ENCODE data around the gene PRODH.
"Not testable (repeated sequence)": the region's sequence is repeated elsewhere in the genome, so short reads cannot be mapped to it uniquely, and the experiment has no call there.

PRODH gene

DNA sequence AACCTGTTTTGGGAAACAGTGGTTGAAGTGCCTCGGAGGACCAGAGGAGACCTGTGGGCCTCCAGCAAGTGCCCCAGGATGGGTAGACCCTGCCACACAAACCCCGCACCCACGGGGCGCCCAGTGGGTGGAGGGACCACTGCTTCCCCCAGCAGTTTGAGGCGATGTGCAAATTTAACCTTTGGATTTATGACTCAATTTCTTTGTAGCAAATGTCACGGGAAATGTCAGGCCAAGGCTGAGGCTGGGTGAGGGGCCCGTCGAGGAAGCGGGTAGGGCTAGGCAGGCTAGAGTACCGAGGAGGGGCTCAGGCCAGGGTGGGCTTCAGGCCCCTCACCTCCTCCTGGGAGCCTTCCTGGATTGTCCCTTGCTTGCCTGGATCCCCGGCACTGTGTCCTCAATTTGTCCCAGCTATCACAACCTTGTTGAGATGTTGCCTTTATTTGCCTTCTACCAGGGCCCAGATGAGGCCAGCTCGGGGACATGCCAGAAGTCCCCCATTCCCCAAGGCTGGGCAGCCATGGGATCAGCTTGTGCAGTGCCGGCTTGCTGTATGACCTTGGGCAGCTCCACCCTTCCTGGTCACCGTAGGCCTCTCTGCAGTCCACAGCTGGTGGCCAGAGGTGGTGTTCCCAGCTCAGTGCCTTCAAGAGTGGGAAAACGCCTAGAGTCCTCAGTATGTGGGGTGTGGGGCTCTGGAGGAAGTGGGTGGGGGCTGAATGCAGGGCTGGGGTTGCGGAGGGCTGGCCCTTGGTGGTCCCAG, 39.5 kb upstream of the PRODH start:
- FAIRE-seq: no peak

DNA sequence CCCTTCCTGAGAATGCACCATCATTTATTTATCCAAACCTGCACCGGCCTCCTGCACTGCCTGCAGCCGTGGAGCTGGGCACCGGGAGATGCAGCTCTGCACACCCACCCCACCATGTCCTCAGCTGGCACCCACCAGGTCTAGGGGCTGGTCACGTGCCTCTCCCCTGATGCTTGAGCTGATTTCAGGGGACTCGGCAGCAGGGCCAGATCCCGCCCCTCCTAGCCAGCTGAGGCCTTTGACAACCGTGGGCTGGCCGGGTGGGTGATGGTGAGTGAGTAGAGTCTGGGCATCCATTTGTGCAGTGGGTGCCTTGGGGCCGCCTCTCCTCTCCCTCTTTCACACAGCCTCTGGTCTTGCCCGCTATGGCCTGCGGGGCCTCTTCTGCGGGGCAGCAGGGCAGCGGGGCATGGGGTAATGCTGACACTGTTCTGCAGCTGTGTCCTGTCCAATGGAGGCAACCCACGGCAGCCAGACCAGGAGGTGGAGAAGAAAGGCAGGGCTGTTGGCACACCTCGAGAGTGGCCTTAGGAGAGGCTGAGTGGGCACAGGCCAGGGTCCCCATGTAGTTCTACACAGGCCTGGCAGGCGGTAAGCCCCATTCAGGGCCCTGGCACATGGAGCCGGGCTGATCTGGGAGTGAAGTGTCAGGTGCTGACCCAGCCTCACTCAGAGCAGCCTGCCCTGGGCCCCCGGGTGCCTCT, 38.5 kb upstream of the PRODH start:
- DNase-seq (ENCODE audit: insufficient read length, low spot score) (no peak), FAIRE-seq (no peak)

More for the DNA sequence above, 39.5 kb upstream of the PRODH start:
- TF ChIP-seq POLR2A (IDR thresholded peaks at IDR 0.05; ENCODE audit: low read depth, low read length): no peak
- TF ChIP-seq SPI1 (IDR thresholded peaks at IDR 0.05; ENCODE audit: low read depth, low read length): no peak
- TF ChIP-seq POU2F2 (IDR thresholded peaks at IDR 0.05; ENCODE audit: low read depth, low read length): no peak
- TF ChIP-seq TAF1 (IDR thresholded peaks at IDR 0.05; ENCODE audit: low read depth, low read length): no peak
- no peak for TF ChIP-seq PAX5 (IDR thresholded peaks at IDR 0.05; ENCODE audit: insufficient read depth, low read length, severe bottlenecking)
- no peak for TF ChIP-seq POLR2AphosphoS5 (IDR thresholded peaks at IDR 0.05; ENCODE audit: low read depth, low read length)
- no peak for DNase-seq (ENCODE audit: insufficient read length, low spot score)

DNA sequence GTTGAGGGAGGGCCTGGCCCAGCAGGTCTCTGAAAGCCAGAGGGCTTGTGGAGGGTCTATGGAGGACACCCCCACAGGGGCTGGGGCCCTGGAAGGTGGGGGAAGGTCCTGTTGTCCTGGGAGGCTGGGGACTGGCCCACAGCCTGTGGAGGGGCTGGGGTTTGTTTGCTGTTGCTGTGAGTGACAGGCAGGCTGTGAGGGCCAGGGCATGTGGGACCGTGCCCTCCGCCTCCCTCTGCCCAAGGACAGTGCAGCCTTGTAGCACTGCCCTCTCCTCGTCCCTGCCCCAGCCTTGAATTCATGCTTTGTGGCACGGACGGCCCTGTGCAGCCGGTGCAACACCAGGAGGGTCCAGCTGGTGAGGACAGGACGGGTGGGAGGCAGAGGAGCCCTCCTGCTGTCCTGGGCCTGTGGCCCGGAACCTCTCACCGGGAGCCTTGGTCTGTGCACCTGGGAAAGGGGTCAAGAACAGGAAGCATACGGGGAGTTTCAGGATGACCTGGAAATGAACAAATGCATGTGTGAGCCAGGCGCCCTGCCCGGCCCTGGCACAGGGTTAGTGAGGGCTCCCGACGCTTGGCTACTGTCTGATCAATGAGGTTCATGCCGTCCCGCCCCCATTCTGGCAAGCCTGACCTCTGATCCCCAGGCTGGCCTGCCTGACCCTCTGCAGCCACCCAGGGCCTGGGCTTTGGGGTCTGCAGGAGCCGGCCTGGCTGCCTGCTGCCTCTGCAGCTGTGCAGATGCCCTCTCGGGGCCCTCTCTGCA, 37.4 kb upstream of the PRODH start:
- no peak for FAIRE-seq
- TF ChIP-seq POLR2AphosphoS5 (IDR thresholded peaks at IDR 0.05; ENCODE audit: low read depth, low read length) (no peak), POLR2A (IDR thresholded peaks at IDR 0.05; ENCODE audit: low read depth, low read length) (no peak)
- no peak for DNase-seq (ENCODE audit: insufficient read length, low spot score)

More for the DNA sequence above, 38.5 kb upstream of the PRODH start:
- no peak for TF ChIP-seq POLR2A (IDR thresholded peaks at IDR 0.05; ENCODE audit: low read depth, low read length)
- no peak for TF ChIP-seq POU2F2 (IDR thresholded peaks at IDR 0.05; ENCODE audit: low read depth, low read length)
- no peak for TF ChIP-seq SPI1 (IDR thresholded peaks at IDR 0.05; ENCODE audit: low read depth, low read length)
- no peak for TF ChIP-seq TAF1 (IDR thresholded peaks at IDR 0.05; ENCODE audit: low read depth, low read length)
- TF ChIP-seq POLR2AphosphoS5 (IDR thresholded peaks at IDR 0.05; ENCODE audit: low read depth, low read length): no peak
- no peak for TF ChIP-seq PAX5 (IDR thresholded peaks at IDR 0.05; ENCODE audit: insufficient read depth, low read length, severe bottlenecking)

DNA sequence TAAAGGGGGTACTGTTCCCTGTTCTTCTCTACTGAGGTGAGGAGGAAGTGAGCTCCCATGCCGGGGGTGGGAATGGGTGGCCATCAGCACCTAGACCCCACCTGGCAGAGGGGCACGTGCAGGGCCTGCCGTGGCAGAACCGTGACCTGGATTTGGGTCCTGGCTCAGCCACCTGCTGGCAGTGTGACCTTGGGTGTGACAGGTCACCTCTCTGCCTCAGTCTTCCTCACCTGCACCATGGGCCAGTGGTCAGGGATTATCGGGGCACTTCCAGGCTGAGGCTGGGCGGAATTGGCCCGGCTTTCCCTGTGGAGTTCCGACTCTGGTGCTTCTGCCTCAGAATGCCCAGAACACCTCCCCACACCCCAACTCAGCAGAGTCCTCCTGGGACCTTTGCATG, 36.5 kb upstream of the PRODH start:
- DNase-seq (ENCODE audit: insufficient read length, low spot score): not testable (repeated sequence)

DNA sequence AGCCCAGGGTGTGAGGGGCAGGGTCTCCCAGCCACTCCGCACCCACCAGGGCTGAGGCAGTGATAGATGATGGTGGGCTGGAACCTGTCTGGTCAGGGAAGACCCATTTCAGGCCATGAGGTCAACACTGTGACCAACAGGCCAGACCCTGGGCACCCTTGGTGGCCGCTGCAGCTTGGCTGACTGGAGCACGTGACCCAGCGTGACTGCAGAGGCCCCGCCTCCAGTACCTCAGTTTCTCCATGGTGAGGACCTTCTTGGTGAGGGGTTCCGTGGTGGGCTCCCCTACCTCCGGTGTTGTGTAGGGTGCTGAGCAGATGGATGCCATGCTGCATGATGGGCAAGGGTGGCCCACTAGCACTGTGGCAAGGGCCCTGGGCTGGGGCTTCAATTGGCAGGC, 35.9 kb upstream of the PRODH start:
- DNase-seq (ENCODE audit: insufficient read length, low spot score); FAIRE-seq: not testable (repeated sequence)

More for the DNA sequence above, 36.5 kb upstream of the PRODH start:
- FAIRE-seq: not testable (repeated sequence)

DNA sequence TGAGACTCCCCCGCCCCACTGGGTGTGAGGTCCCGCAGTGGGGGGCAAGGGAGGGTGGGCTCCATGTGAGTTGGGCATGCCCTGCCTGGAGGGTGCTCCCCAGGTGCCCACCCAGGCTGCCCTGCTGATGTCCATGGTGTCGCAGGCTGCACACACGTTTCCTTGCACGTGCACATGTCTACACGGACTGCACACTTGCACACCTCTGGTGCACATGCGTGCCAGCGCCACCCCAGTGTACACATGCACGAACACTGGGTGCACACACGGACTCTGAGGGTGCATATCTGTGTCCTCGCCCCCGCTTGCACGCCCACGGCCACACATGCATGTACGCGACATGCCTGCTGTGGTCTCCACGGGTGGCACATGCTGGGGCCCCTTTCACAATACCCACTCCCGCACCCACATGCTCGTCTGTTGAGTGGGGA, 35.2 kb upstream of the PRODH start:
- TF ChIP-seq POU2F2 (IDR thresholded peaks at IDR 0.05; ENCODE audit: low read depth, low read length): no peak
- no peak for TF ChIP-seq TAF1 (IDR thresholded peaks at IDR 0.05; ENCODE audit: low read depth, low read length)
- no peak for TF ChIP-seq POLR2AphosphoS5 (IDR thresholded peaks at IDR 0.05; ENCODE audit: low read depth, low read length)
- no peak for TF ChIP-seq POLR2A (IDR thresholded peaks at IDR 0.05; ENCODE audit: low read depth, low read length)
- no peak for TF ChIP-seq SPI1 (IDR thresholded peaks at IDR 0.05; ENCODE audit: low read depth, low read length)
- TF ChIP-seq PAX5 (IDR thresholded peaks at IDR 0.05; ENCODE audit: insufficient read depth, low read length, severe bottlenecking): no peak
- DNase-seq (ENCODE audit: insufficient read length, low spot score) (no peak), FAIRE-seq (no peak)

DNA sequence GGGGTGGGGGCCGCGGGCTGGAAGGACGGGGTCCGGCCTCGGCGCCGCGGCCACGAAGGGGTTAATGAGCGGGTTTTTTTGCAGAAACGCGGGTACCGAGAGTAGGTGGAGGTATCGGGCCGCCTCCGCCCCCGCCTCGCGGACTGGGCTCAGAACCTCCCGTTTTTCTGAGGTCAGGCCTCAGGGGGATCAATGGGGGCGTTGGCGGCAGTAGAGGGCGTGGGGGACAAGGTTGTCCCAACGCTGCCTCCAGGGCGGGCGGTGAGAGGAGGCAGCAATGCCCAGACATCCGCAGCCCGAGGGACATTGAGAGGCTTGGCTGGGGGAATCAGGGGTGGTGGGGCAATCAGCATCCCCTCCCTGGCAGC, 34.8 kb upstream of the PRODH start:
- TF ChIP-seq POLR2A (IDR thresholded peaks at IDR 0.05; ENCODE audit: low read depth, low read length) (no peak), TAF1 (IDR thresholded peaks at IDR 0.05; ENCODE audit: low read depth, low read length) (no peak), PAX5 (IDR thresholded peaks at IDR 0.05; ENCODE audit: insufficient read depth, low read length, severe bottlenecking) (no peak)
- no peak for DNase-seq (ENCODE audit: insufficient read length, low spot score)
- FAIRE-seq: no peak

DNA sequence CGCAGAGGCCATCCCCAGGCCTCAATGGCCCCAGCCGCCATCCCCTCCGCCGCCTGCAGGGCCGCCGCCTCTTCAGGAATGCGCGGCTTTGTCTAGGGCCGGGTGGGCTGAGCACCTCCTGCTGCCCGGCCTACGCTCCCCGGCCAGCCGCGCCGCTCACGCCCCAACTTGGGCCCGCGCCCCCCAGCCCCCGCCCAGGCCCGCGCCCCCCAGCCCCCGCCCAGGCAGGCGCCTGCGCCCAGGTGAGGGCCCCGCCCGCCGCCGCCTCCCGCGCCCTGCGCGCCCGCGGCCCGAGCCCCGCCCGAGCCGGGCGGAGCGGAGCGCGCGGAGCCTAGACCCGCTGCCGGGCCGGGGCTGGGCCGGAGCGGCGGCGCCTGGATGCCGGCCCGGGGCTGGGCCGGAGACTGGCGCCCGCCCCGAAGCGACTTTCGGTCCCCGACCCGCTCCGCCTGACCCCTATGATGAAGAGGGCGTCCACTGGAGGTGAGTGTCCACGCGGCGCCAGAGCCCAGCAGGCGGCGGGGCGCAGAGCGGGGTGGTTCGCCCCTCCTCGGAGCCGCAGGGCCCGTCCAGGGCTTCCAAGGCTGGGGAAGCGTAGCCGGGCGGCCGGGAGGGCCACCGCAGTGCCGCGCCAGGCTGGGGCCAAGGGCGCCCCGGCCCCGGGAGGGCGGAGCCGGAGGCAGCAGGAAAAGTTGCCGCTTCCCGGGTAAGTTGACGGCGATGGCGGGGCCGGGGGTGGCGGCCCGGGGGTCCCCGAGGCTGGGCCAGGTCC, 34.3 kb upstream of the PRODH start:
- FAIRE-seq (no peak), DNase-seq (ENCODE audit: insufficient read length, low spot score) (no peak)
- TF ChIP-seq POLR2AphosphoS5 (IDR thresholded peaks at IDR 0.05; ENCODE audit: low read depth, low read length) (no peak), PAX5 (IDR thresholded peaks at IDR 0.05; ENCODE audit: insufficient read depth, low read length, severe bottlenecking) (no peak)

DNA sequence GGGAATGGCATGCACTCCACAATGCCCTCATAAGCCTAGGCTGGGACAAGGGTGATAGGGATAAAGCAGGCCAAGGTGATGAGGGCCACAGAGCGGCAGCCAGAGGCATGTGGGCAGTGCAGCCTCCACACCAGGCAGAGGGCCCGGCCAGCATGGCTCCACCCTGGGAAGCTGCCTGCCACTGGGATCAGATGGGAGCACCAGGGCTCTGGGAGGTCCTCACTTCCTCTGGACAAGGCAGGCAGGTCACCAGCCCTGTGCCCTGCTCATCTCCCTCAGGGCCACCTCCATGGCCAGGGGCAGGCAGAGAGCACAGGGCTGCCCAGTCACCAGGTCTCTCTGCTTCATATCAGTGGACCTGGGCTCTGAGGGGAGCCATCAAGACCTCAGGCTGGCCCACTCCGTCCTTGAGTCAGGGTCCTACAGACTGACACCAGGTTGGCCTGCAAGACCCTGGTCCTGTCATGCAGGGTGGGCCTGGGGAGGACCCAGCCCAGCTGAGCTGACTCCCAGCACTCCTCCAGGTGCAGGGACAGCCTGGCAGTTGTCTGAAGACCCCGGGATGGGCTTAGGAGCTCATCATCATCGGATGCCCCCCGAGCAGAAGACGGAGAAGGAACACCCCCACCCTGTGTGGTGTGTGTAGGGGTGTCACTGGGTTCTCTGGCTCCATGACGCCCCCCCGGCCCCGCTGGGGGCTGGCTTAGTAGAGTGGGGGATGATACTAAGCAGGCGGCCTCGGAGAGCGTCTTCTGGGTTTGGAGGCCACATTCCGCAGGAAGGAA, 33.3 kb upstream of the PRODH start:
- not testable (repeated sequence) for FAIRE-seq

More for the DNA sequence above, 33.3 kb upstream of the PRODH start:
- DNase-seq (ENCODE audit: insufficient read length, low spot score): not testable (repeated sequence)
